Fibroblast of villous mesenchyme (primary cell): ENCODE data around the gene C5orf15. TPM values are rescaled to one million over a fixed set of nuclear protein-coding genes. Genes with fewer than 3 reads are reported as not detected.
"Not testable (repeated sequence)": the region's sequence is repeated elsewhere in the genome, so short reads cannot be mapped to it uniquely, and the experiment has no call there.

Experiments
- DNase-seq: peaks from one replicate; pipeline ENCODE4 v3.0.0-alpha.2; 2010; ENCODE audit warnings: low read depth
- H3K4me3 ChIP-seq: 2 replicates; pipeline ENCODE4 v1.5.1; 2011; ENCODE audit warnings: low read depth, mild to moderate bottlenecking, low read length
- CTCF ChIP-seq: IDR thresholded peaks from 2 replicates; pipeline ENCODE4 v1.5.1; 2012; ENCODE audit warnings: low read depth, mild to moderate bottlenecking, low read length; ENCODE audit not compliant: insufficient read depth
- total RNA-seq: library from RNA; depleted of rRNA; stranded (reverse); fragments of >200 nt; gene quantifications from 2 replicates; pipeline ENCODE4 v1.2.3, GENCODE V29; 2012

C5orf15 gene
- total RNA-seq, 1 donor, result 103 TPM

- no peak overlapping the region for H3K4me3 ChIP-seq
- no peak for TF ChIP-seq CTCF
- DNase-seq, result no peak
Measured at GRCh38 chr5:133981714-133982113, 13.3 kb upstream of the C5orf15 start.

- DNase-seq, result no peak
- TF ChIP-seq CTCF, result no peak
- no peak overlapping the region for H3K4me3 ChIP-seq
Measured at GRCh38 chr5:133980652-133981051, 12.2 kb upstream of the C5orf15 start.

GRCh38 chr5:133978943-133979342 is 10.5 kb upstream of the C5orf15 start:
- no peak for TF ChIP-seq CTCF
- no peak for DNase-seq

GRCh38 chr5:133977858-133978257 is 9.4 kb upstream of the C5orf15 start:
- H3K4me3 ChIP-seq, result no peak overlapping the region

More at GRCh38 chr5:133978943-133979342, 10.5 kb upstream of the C5orf15 start:
- H3K4me3 ChIP-seq, result no peak overlapping the region

GRCh38 chr5:133977161-133977787 is 8.8 kb upstream of the C5orf15 start:
- H3K4me3 ChIP-seq, result no peak overlapping the region
- no peak for DNase-seq
- TF ChIP-seq CTCF, result no peak

More at GRCh38 chr5:133977858-133978257, 9.4 kb upstream of the C5orf15 start:
- DNase-seq, result peak; percentile 68
- no peak for TF ChIP-seq CTCF

GRCh38 chr5:133975546-133975945 is 7.1 kb upstream of the C5orf15 start:
- DNase-seq, H3K4me3 ChIP-seq: not testable (repeated sequence)

GRCh38 chr5:133974142-133974541 is 5.7 kb upstream of the C5orf15 start:
- no peak overlapping the region for H3K4me3 ChIP-seq
- no peak for DNase-seq
- no peak for TF ChIP-seq CTCF
